GM12878 (cell line): Measurements from ENCODE around the gene VARS2. TPM values are rescaled to one million over a fixed set of nuclear protein-coding genes. Genes with fewer than 3 reads are reported as not detected.

ENCODE experiments used
- ATAC-seq: fragments of 200-7000 bp; cut with Tn5 transposase; 3 replicates; pipeline ENCODE4 v1.9.1; 2020; ENCODE audit warnings: mild to moderate bottlenecking, moderate library complexity
- BruUV-seq: library from RNA; stranded (reverse); fragments of 400-500 nt; replicated peaks from 2 replicates; lab custom pipeline; 2021; lab: Mats Ljungman, UMichigan
- CTCF ChIA-PET: fragments of 300-600 bp; sonication (Branson Sonifier 250); formaldehyde crosslinking; extraction: SDS; loops from one replicate; lab custom pipeline; 2021; ENCODE audit warnings: inconsistent platforms; lab: Yijun Ruan, JAX
- POLR2A ChIA-PET: fragments of 350-600 bp; formaldehyde crosslinking; extraction: SDS; loops from one replicate; lab custom pipeline; 2021; ENCODE audit warnings: inconsistent platforms; lab: Charles Lee
- RAD21 ChIA-PET: fragments of 300-600 bp; sonication (Branson Sonifier 250); formaldehyde crosslinking; loops from one replicate; lab custom pipeline; 2023; ENCODE audit warnings: antibody characterized with exemption; ENCODE audit not compliant: unreplicated experiment; lab: Charles Lee
- SMC1A ChIA-PET: fragments of 300-600 bp; sonication (Branson Sonifier 250); formaldehyde crosslinking; loops from one replicate; lab custom pipeline; 2023; ENCODE audit not compliant: unreplicated experiment, uncharacterized antibody; lab: Charles Lee
- DNase-seq: peaks from one replicate; pipeline ENCODE4 v3.0.0-alpha.2; 2011; ENCODE audit warnings: low read depth, low spot score
- FAIRE-seq: peaks from 3 replicates; lab custom pipeline; 2011; peaks lifted over from hg19 to GRCh38; lab: Jason Lieb, UNC
- H2AFZ ChIP-seq: 2 replicates; pipeline ENCODE4 v1.6.0; 2011; ENCODE audit warnings: low read depth, low read length, control low read depth; ENCODE audit not compliant: control insufficient read depth
- H3K27ac ChIP-seq: 2 replicates; pipeline ENCODE4 v1.5.1; 2011; ENCODE audit warnings: control low read depth; ENCODE audit not compliant: control insufficient read depth, insufficient read depth
- H3K27me3 ChIP-seq, 2 experiments: replicated peaks in 1 of 2; 2 replicates each; pipeline versions ENCODE4 v1.6.0 to v1.6.1; 2011; ENCODE audit warnings: low read length in 1 of 2; ENCODE audit not compliant: control insufficient read depth in 2 of 2, insufficient read depth in 2 of 2
- H3K36me3 ChIP-seq, 2 experiments: 2 replicates each; pipeline ENCODE4 v1.5.1; 2011; ENCODE audit warnings: low read length in 1 of 2; ENCODE audit not compliant: control insufficient read depth in 2 of 2, insufficient read depth in 2 of 2
- H3K4me1 ChIP-seq: 2 replicates; pipeline ENCODE4 v1.6.1; 2011; ENCODE audit warnings: mild to moderate bottlenecking, low read length, moderate library complexity, mixed read lengths; ENCODE audit not compliant: control insufficient read depth, insufficient read depth
- H3K4me2 ChIP-seq: 2 replicates; pipeline ENCODE4 v1.6.0; 2011; ENCODE audit warnings: control low read depth; ENCODE audit not compliant: control insufficient read depth, insufficient read depth
- H3K4me3 ChIP-seq: fragments of 200-600 bp; sonication (generic); 2 replicates; pipeline ENCODE4 v1.5.1; 2016
- H3K79me2 ChIP-seq: 2 replicates; pipeline ENCODE4 v1.6.0; 2011; ENCODE audit warnings: low read length; ENCODE audit not compliant: control insufficient read depth, insufficient read depth
- H3K9ac ChIP-seq: 2 replicates; pipeline ENCODE4 v1.8.0; 2011; ENCODE audit warnings: low read length, control low read depth, mixed read lengths; ENCODE audit not compliant: control insufficient read depth, insufficient read depth
- H3K9me3 ChIP-seq: replicated peaks from 3 replicates; pipeline ENCODE4 v1.5.1; 2011; ENCODE audit warnings: mild to moderate bottlenecking, low read length; ENCODE audit not compliant: control insufficient read depth, insufficient read depth
- H4K20me1 ChIP-seq: 2 replicates; pipeline ENCODE4 v1.6.0; 2011; ENCODE audit not compliant: control insufficient read depth, insufficient read depth
- ATF3 ChIP-seq: IDR thresholded peaks from 2 replicates; pipeline ENCODE4 v1.6.1; 2011; ENCODE audit warnings: low read depth, mild to moderate bottlenecking, low read length, moderate library complexity, borderline replicate concordance; ENCODE audit errors: extremely low read depth
- BCL11A ChIP-seq: IDR thresholded peaks from 2 replicates; pipeline ENCODE4 v1.6.1; 2011; ENCODE audit warnings: low read depth, low read length
- CHD1 ChIP-seq: IDR thresholded peaks from 2 replicates; pipeline ENCODE4 v1.6.1; 2012; ENCODE audit warnings: low read depth, low read length, improper control_type of control experiment
- E2F4 ChIP-seq: IDR thresholded peaks from 2 replicates; pipeline ENCODE4 v1.6.1; 2012; ENCODE audit warnings: low read depth, low read length, improper control_type of control experiment
- EZH2 ChIP-seq: IDR thresholded peaks from 2 replicates; pipeline ENCODE4 v1.6.1; 2012; ENCODE audit warnings: low read depth, mild to moderate bottlenecking, control low read depth, inconsistent platforms, low read length, borderline replicate concordance; ENCODE audit not compliant: control insufficient read depth
- HDGF ChIP-seq: fragments of 450-650 bp; IDR thresholded peaks from 2 replicates; pipeline ENCODE4 v1.6.1; 2016; ENCODE audit warnings: antibody characterized with exemption
- KLF5 ChIP-seq: fragments of 450-650 bp; IDR thresholded peaks from 2 replicates; pipeline ENCODE4 v1.6.1; 2014; ENCODE audit warnings: mild to moderate bottlenecking; ENCODE audit not compliant: partially characterized antibody
- RB1 ChIP-seq: fragments of 450-650 bp; formaldehyde crosslinking; IDR thresholded peaks from 2 replicates; pipeline ENCODE4 v1.6.1; 2017; ENCODE audit warnings: mild to moderate bottlenecking, borderline replicate concordance
- REST ChIP-seq: IDR thresholded peaks from 2 replicates; pipeline ENCODE4 v1.6.1; 2012; ENCODE audit warnings: mild to moderate bottlenecking, low read depth, low read length
- SMAD5 ChIP-seq: IDR thresholded peaks from 2 replicates; pipeline ENCODE4 v1.6.1; 2016; ENCODE audit warnings: antibody characterized with exemption, low read depth
- SMARCA5 ChIP-seq: fragments of 450-650 bp; IDR thresholded peaks from 2 replicates; pipeline ENCODE4 v1.6.1; 2017; ENCODE audit warnings: mild to moderate bottlenecking
- SPI1 ChIP-seq: IDR thresholded peaks from 2 replicates; pipeline ENCODE4 v1.6.1; 2011; ENCODE audit warnings: low read depth, mild to moderate bottlenecking, low read length, moderate library complexity, borderline replicate concordance; ENCODE audit not compliant: insufficient read depth
- SRF ChIP-seq, 2 experiments: IDR thresholded peaks; 2 replicates each; pipeline ENCODE4 v1.6.1; 2011; ENCODE audit warnings: low read depth in 2 of 2, low read length in 2 of 2, mild to moderate bottlenecking in 1 of 2, moderate library complexity in 1 of 2
- TAF1 ChIP-seq: IDR thresholded peaks from 2 replicates; pipeline ENCODE4 v1.6.1; 2011; ENCODE audit warnings: mild to moderate bottlenecking, low read depth, low read length, borderline replicate concordance
- TCF3 ChIP-seq: IDR thresholded peaks from 2 replicates; pipeline ENCODE4 v1.6.1; 2012; ENCODE audit warnings: low read depth, mild to moderate bottlenecking, low read length, borderline replicate concordance; ENCODE audit not compliant: insufficient read depth
- USF2 ChIP-seq: IDR thresholded peaks from 2 replicates; pipeline ENCODE4 v1.6.1; 2011; ENCODE audit warnings: low read depth, low read length, improper control_type of control experiment, borderline replicate concordance
- ZNF274 ChIP-seq: IDR thresholded peaks from one replicate; pipeline ENCODE4 v1.8.0; 2011; ENCODE audit not compliant: insufficient read length, insufficient read depth
- WGBS: methylation state at CpG from one replicate; pipeline ENCODE4 v1.1.6; 2016; ENCODE audit warnings: low lambda C conversion rate; ENCODE audit not compliant: insufficient replicate concordance, insufficient coverage; ENCODE audit errors: missing lambda C conversion rate; 5-methylcytosine and 5-hydroxymethylcytosine counted together
- in situ Hi-C: fragments of 300-500 bp; cut with MboI; formaldehyde crosslinking; loops from 9 replicates; pipeline ENCODE4 v1.14.3; 2018; ENCODE audit warnings: mixed read lengths
- intact Hi-C: fragments of 100-400 bp; cut with micrococcal nuclease; formaldehyde crosslinking; loops from one replicate; pipeline ENCODE4 v1.14.2; 2022; ENCODE audit not compliant: unreplicated experiment
- polyA plus RNA-seq, 11 experiments: library from polyadenylated mRNA; depleted of rRNA in 4 of 11; unstranded in 6 of 11; stranded (reverse) in 5 of 11; fragments of >200 nt; fragmentation: Nextera tagmentation in 4 of 11; fragmentation: Illumina TruSeq in 1 of 11; extraction: Ambion mirVana in 4 of 11; extraction: Trizol in 1 of 11; gene quantifications; 1 replicate in 1 of 11; 2 replicates in 10 of 11; pipeline versions ENCODE4 v1.2.1 to v1.2.3, GENCODE V29; 2011 to 2016; ENCODE audit warnings: inconsistent platforms in 2 of 11, missing spikeins in 2 of 11, low read depth in 1 of 11
- total RNA-seq, 4 experiments: library from RNA; depleted of rRNA in 3 of 4; stranded (reverse); fragments of >200 nt in 3 of 4; fragmentation: Illumina TruSeq in 1 of 4; extraction: Trizol in 1 of 4; gene quantifications; 2 replicates each; pipeline versions ENCODE4 v1.2.1 to v1.2.3, GENCODE V29; 2013 to 2021

VARS2 gene
- total and polyA plus RNA-seq, 10 of the 15 experiments (the other 5 are each of a cell fraction or from before 2014, with no cell fraction given): 3.8 to 70.7 (median 49.1) TPM

- Histone ChIP-seq H3K36me3 (no peaks in the 10 kb centered on the region; a peak in 1 of 4 replicates), H3K4me2 (peak within 1 kb of the TSS; percentile 99), H3K4me1 (peaks cover 38% of the 10 kb centered on the region), H3K27me3 (no peaks in the 10 kb centered on the region), H3K9ac (peak within 1 kb of the TSS; percentile 64), H3K9me3 (no peaks in the 10 kb centered on the region), H3K4me3 (peak within 1 kb of the TSS; percentile 75), H4K20me1 (no peaks in the 10 kb centered on the region), H3K79me2 (peaks cover 10% of the 10 kb centered on the region), H2AFZ (peak within 1 kb of the TSS; percentile 73), H3K27ac (peak within 1 kb of the TSS; percentile 81)
- ChIA-PET SMC1A (interaction anchor here (1.1 to 4.9 kb wide), 13 partner anchors 17 to 283 kb away, joined by 3 to 40 read pairs (median 4); partner anchors contain the start of genes GTF2H4, MDC1 and VARS2), POLR2A (interaction anchor here (0.5 to 5.8 kb wide), 19 partner anchors 12 to 656 kb away, joined by 3 to 50 read pairs (median 4); partner anchors contain the start of genes GTF2H4, MDC1 and VARS2), CTCF (interaction anchor here (0.5 to 6.7 kb wide), 11 partner anchors 22 to 383 kb away, joined by 3 to 71 read pairs (median 5); partner anchors contain the start of gene VARS2), RAD21 (interaction anchor here (0.5 to 10.7 kb wide), 22 partner anchors 17 to 269 kb away, joined by 3 to 144 read pairs (median 4); partner anchors contain the start of genes GTF2H4, IER3 and VARS2)
- TSS peak; percentile 43 for BruUV-seq
- FAIRE-seq: no peak
- in situ Hi-C loops: no loop called here
- 16% methylated on average over 21 of the region's 62 CpGs for WGBS
- DNase-seq: no peak
- ATAC-seq: peak; percentile 65
- intact Hi-C loops: loop anchor here (2.0 kb wide), 2 partner anchors 17 to 25 kb away; partner anchors contain the start of gene GTF2H4
- TF ChIP-seq EZH2: no peak
- TF ChIP-seq SRF (IDR thresholded peaks at IDR 0.05; ENCODE audit: low read depth in 2 of 2, low read length in 2 of 2): no peak
- TF ChIP-seq CHD1: no peak
- TF ChIP-seq ZNF274: no peak
- TF ChIP-seq ATF3: no peak
- TF ChIP-seq KLF5: no peak
- no peak for TF ChIP-seq SMARCA5
- TF ChIP-seq HDGF: no peak
- no peak for TF ChIP-seq BCL11A
- TF ChIP-seq E2F4: no peak
- TF ChIP-seq TCF3: no peak
- no peak; the same call in 1 of the 2 replicates for TF ChIP-seq RB1
- no peak for TF ChIP-seq REST
- no peak for TF ChIP-seq TAF1
- TF ChIP-seq USF2: no peak
- peak; percentile 80 for TF ChIP-seq SPI1
- no peak for TF ChIP-seq SMAD5
Measured at GRCh38 chr6:30883685-30884520, 30.1 kb upstream of the VARS2 start, which contains the start of gene DDR1. Gene DDR1, plus strand, starts transcription at chr6:30884519. Its CDS starts 4,211 bp downstream, at chr6:30888730.
